ENCODE results near the gene TRAPPC6A.
"Not testable (repeated sequence)": the region's sequence is repeated elsewhere in the genome, so short reads cannot be mapped to it uniquely, and the experiment has no call there.

TRAPPC6A gene

GRCh38 chr19:45125975-45126493 lies 52.0 kb downstream of the TRAPPC6A start:
- DNase-seq, result no peak

- DNase-seq, result no peak
Measured at GRCh38 chr19:45125360-45125759, 52.7 kb downstream of the TRAPPC6A start.

- DNase-seq, result no peak
Measured at GRCh38 chr19:45124021-45124420, 54.0 kb downstream of the TRAPPC6A start.

- DNase-seq, result no peak
Measured at GRCh38 chr19:45123440-45123850, 54.6 kb downstream of the TRAPPC6A start.

GRCh38 chr19:45122832-45123231 lies 55.2 kb downstream of the TRAPPC6A start:
- no peak for DNase-seq

GRCh38 chr19:45121827-45122345 lies 56.2 kb downstream of the TRAPPC6A start:
- no peak for DNase-seq

- no peak for DNase-seq
Measured at GRCh38 chr19:45119582-45119981, 58.5 kb downstream of the TRAPPC6A start.

GRCh38 chr19:45118591-45119355 lies 59.3 kb downstream of the TRAPPC6A start:
- not testable (repeated sequence) for DNase-seq

GRCh38 chr19:45118106-45118505 lies 59.9 kb downstream of the TRAPPC6A start:
- no peak for DNase-seq

- no peak for DNase-seq
Measured at GRCh38 chr19:45117671-45118070, 60.4 kb downstream of the TRAPPC6A start.

- no peak for DNase-seq
Measured at GRCh38 chr19:45117167-45117594, 60.9 kb downstream of the TRAPPC6A start.

GRCh38 chr19:45115809-45116615 lies 62.0 kb downstream of the TRAPPC6A start:
- DNase-seq, result no peak

GRCh38 chr19:45114116-45114515 lies 63.9 kb downstream of the TRAPPC6A start:
- DNase-seq, result no peak

GRCh38 chr19:45113628-45114027 lies 64.4 kb downstream of the TRAPPC6A start:
- no peak for DNase-seq

Measured in midbrain (tissue), 1 donor.